DMS114 treated with DMSO at 0.1 percent for 48 hours (cell line): Measurements from ENCODE around the gene ZNF467.

Experiments
- DNase-seq: peaks from one replicate; lab custom pipeline; 2025; ENCODE audit not compliant: unreplicated experiment; lab: John Stamatoyannopoulos, UW

The ZNF467 gene

GRCh38 chr7:149809215-149809614 lies 35.8 kb upstream of the ZNF467 start:
- no peak for DNase-seq

GRCh38 chr7:149808311-149808710 lies 34.9 kb upstream of the ZNF467 start:
- DNase-seq = no peak

GRCh38 chr7:149806726-149807125 lies 33.3 kb upstream of the ZNF467 start:
- DNase-seq = no peak

GRCh38 chr7:149804106-149804505 lies 30.7 kb upstream of the ZNF467 start:
- DNase-seq = no peak

- DNase-seq = no peak
Observed at GRCh38 chr7:149803551-149804074, 30.2 kb upstream of the ZNF467 start.

- DNase-seq = no peak
Observed at GRCh38 chr7:149802966-149803365, 29.6 kb upstream of the ZNF467 start.

GRCh38 chr7:149801816-149802215 lies 28.4 kb upstream of the ZNF467 start:
- no peak for DNase-seq

- no peak for DNase-seq
Observed at GRCh38 chr7:149801002-149801566, 27.7 kb upstream of the ZNF467 start.

- no peak for DNase-seq
Observed at GRCh38 chr7:149800169-149800555, 26.8 kb upstream of the ZNF467 start.

GRCh38 chr7:149799397-149800168 lies 26.2 kb upstream of the ZNF467 start:
- no peak for DNase-seq

- no peak for DNase-seq
Observed at GRCh38 chr7:149797771-149798170, 24.4 kb upstream of the ZNF467 start.

GRCh38 chr7:149796287-149796860 lies 23.0 kb upstream of the ZNF467 start:
- DNase-seq = no peak

- DNase-seq = no peak
Observed at GRCh38 chr7:149795126-149795525, 21.7 kb upstream of the ZNF467 start.

- no peak for DNase-seq
Observed at GRCh38 chr7:149794661-149795060, 21.3 kb upstream of the ZNF467 start.

GRCh38 chr7:149793261-149793660 lies 19.9 kb upstream of the ZNF467 start:
- no peak for DNase-seq

- no peak for DNase-seq
Observed at GRCh38 chr7:149792220-149792595, 18.8 kb upstream of the ZNF467 start.

- no peak for DNase-seq
Observed at GRCh38 chr7:149791411-149792219, 18.2 kb upstream of the ZNF467 start.

GRCh38 chr7:149790754-149791360 lies 17.5 kb upstream of the ZNF467 start:
- no peak for DNase-seq

GRCh38 chr7:149790146-149790548 lies 16.8 kb upstream of the ZNF467 start:
- no peak for DNase-seq

GRCh38 chr7:149789101-149789500 lies 15.7 kb upstream of the ZNF467 start:
- DNase-seq = no peak

GRCh38 chr7:149788300-149788851 lies 15.0 kb upstream of the ZNF467 start:
- no peak for DNase-seq
